H1 (cell line): ENCODE results near the gene GRIP2. TPM values are rescaled to one million over a fixed set of nuclear protein-coding genes. Genes with fewer than 3 reads are reported as not detected.

Experiments used
- CTCF ChIA-PET: fragments of 300-600 bp; sonication (Branson Sonifier 250); formaldehyde crosslinking; loops from one replicate; lab custom pipeline; 2021; ENCODE audit not compliant: partially characterized antibody; lab: Charles Lee
- POLR2A ChIA-PET: fragments of 300-600 bp; sonication (Branson Sonifier 250); formaldehyde crosslinking; loops from one replicate; lab custom pipeline; 2021; ENCODE audit warnings: inconsistent platforms; ENCODE audit not compliant: partially characterized antibody; lab: Charles Lee
- DNase-seq, 2 experiments: peaks; one replicate each; pipeline versions ENCODE4 v3.0.0 to v3.0.0-alpha.2; 2010 to 2022; ENCODE audit warnings: low spot score in 2 of 2, low read depth in 1 of 2, mixed read lengths in 1 of 2
- FAIRE-seq: peaks from 2 replicates; lab custom pipeline; 2011; peaks lifted over from hg19 to GRCh38; lab: Jason Lieb, UNC
- H2AFZ ChIP-seq: 2 replicates; pipeline ENCODE4 v1.8.1; 2012; ENCODE audit warnings: low read length, inconsistent platforms
- H2AK5ac ChIP-seq: 2 replicates; pipeline ENCODE4 v1.6.1; 2013; ENCODE audit warnings: low read depth, low read length
- H2BK120ac ChIP-seq: replicated peaks from 2 replicates; pipeline ENCODE3; 2013; ENCODE audit warnings: low read depth, low read length, inconsistent platforms
- H2BK12ac ChIP-seq: 2 replicates; pipeline ENCODE4 v1.6.1; 2013; ENCODE audit warnings: low read depth, low read length
- H2BK15ac ChIP-seq: 2 replicates; pipeline ENCODE4 v1.6.1; 2013; ENCODE audit warnings: low read length
- H2BK20ac ChIP-seq: 2 replicates; pipeline ENCODE4 v1.6.1; 2013; ENCODE audit warnings: low read length
- H2BK5ac ChIP-seq: 2 replicates; pipeline ENCODE4 v1.6.1; 2013; ENCODE audit warnings: low read depth, low read length
- H3K14ac ChIP-seq: 2 replicates; pipeline ENCODE4 v1.6.1; 2013; ENCODE audit warnings: inconsistent platforms; ENCODE audit not compliant: insufficient read length
- H3K18ac ChIP-seq: 2 replicates; pipeline ENCODE4 v1.6.1; 2013; ENCODE audit warnings: low read length; ENCODE audit errors: extremely low read depth
- H3K23ac ChIP-seq: 2 replicates; pipeline ENCODE4 v1.6.1; 2013; ENCODE audit warnings: inconsistent platforms; ENCODE audit not compliant: insufficient read length
- H3K23me2 ChIP-seq: 2 replicates; pipeline ENCODE4 v1.6.1; 2013; ENCODE audit warnings: low read depth, low read length
- H3K27ac ChIP-seq: 2 replicates; pipeline ENCODE4 v1.6.1; 2011; ENCODE audit warnings: low read depth, low read length, inconsistent platforms
- H3K27me3 ChIP-seq, 4 experiments: replicated peaks in 1 of 4; 1 replicate in 1 of 4; 2 replicates in 3 of 4; pipeline versions ENCODE4 v1.6.1 to v1.8.1; 2011 to 2013; ENCODE audit warnings: low read length in 3 of 4, mild to moderate bottlenecking in 3 of 4, inconsistent platforms in 2 of 4, mixed read lengths in 2 of 4, moderate library complexity in 1 of 4; ENCODE audit not compliant: control insufficient read depth in 3 of 4, insufficient read depth in 3 of 4; ENCODE audit errors: extremely low read depth in 1 of 4
- H3K36me3 ChIP-seq, 4 experiments: 2 replicates each; pipeline versions ENCODE4 v1.6.1 to v1.8.1; 2011 to 2013; ENCODE audit warnings: mild to moderate bottlenecking in 4 of 4, low read length in 3 of 4, moderate library complexity in 2 of 4, control low read depth in 1 of 4, inconsistent platforms in 1 of 4; ENCODE audit not compliant: insufficient read depth in 4 of 4, control insufficient read depth in 2 of 4
- H3K4ac ChIP-seq: replicated peaks from 2 replicates; pipeline ENCODE3; 2013; ENCODE audit warnings: low read length, low read depth, mixed read lengths, inconsistent platforms; ENCODE audit not compliant: insufficient read length
- H3K4me1 ChIP-seq, 4 experiments: replicated peaks in 1 of 4; 1 replicate in 1 of 4; 2 replicates in 3 of 4; pipeline versions ENCODE4 v1.6.1 to v1.8.1; 2011 to 2013; ENCODE audit warnings: low read length in 3 of 4, inconsistent platforms in 2 of 4, mixed read lengths in 1 of 4; ENCODE audit not compliant: insufficient read depth in 4 of 4, control insufficient read depth in 3 of 4
- H3K4me2 ChIP-seq, 2 experiments: 2 replicates each; pipeline versions ENCODE4 v1.6.1 to v1.8.1; 2011 to 2013; ENCODE audit warnings: low read depth in 2 of 2, low read length in 2 of 2, control low read depth in 1 of 2, inconsistent platforms in 1 of 2, mild to moderate bottlenecking in 1 of 2; ENCODE audit not compliant: insufficient read depth in 1 of 2
- H3K4me3 ChIP-seq, 4 experiments: fragments of 200-600, 300-600 bp in 1 of 4; sonication (generic), shearing (Covaris generic), sonication (Bioruptor Twin) in 1 of 4; 2 replicates each; pipeline versions ENCODE4 v1.5.1 to v1.8.1; 2011 to 2016; ENCODE audit warnings: low read length in 4 of 4, low read depth in 3 of 4, control low read depth in 2 of 4, inconsistent platforms in 2 of 4, mild to moderate bottlenecking in 2 of 4, mixed read lengths in 1 of 4, moderate library complexity in 1 of 4; ENCODE audit not compliant: insufficient read depth in 2 of 4; ENCODE audit errors: extremely low read depth in 1 of 4
- H3K56ac ChIP-seq: replicated peaks from 2 replicates; pipeline ENCODE3; 2013; ENCODE audit warnings: low read depth, mild to moderate bottlenecking, mixed read lengths, low read length, inconsistent platforms; ENCODE audit not compliant: insufficient read length
- H3K79me1 ChIP-seq: 2 replicates; pipeline ENCODE4 v1.6.1; 2013; ENCODE audit warnings: low read depth, low read length, control low read depth
- H3K79me2 ChIP-seq, 2 experiments: 2 replicates each; pipeline versions ENCODE4 v1.6.1 to v1.8.1; 2012 to 2013; ENCODE audit warnings: low read length in 2 of 2, mild to moderate bottlenecking in 2 of 2, inconsistent platforms in 1 of 2; ENCODE audit not compliant: insufficient read depth in 2 of 2, control insufficient read depth in 1 of 2
- H3K9ac ChIP-seq, 4 experiments: replicated peaks in 1 of 4; 1 replicate in 1 of 4; 2 replicates in 3 of 4; pipeline versions ENCODE4 v1.6.1 to v1.8.1; 2011 to 2013; ENCODE audit warnings: low read depth in 3 of 4, low read length in 3 of 4, control low read depth in 2 of 4, mild to moderate bottlenecking in 2 of 4, moderate library complexity in 2 of 4, inconsistent platforms in 1 of 4; ENCODE audit errors: extremely low read depth in 1 of 4
- H3K9me3 ChIP-seq, 2 experiments: 2 replicates each; pipeline versions ENCODE4 v1.6.1 to v1.8.1; 2012 to 2013; ENCODE audit warnings: mild to moderate bottlenecking in 2 of 2, moderate library complexity in 2 of 2, control low read depth in 1 of 2, inconsistent platforms in 1 of 2, low read depth in 1 of 2, low read length in 1 of 2, mixed read lengths in 1 of 2; ENCODE audit not compliant: insufficient read depth in 2 of 2
- H4K20me1 ChIP-seq, 2 experiments: replicated peaks in 1 of 2; 2 replicates each; pipeline versions ENCODE3 to v1.8.1; 2011 to 2013; ENCODE audit warnings: inconsistent platforms in 2 of 2, low read length in 2 of 2, mild to moderate bottlenecking in 1 of 2; ENCODE audit not compliant: insufficient read depth in 2 of 2, control insufficient read depth in 1 of 2
- H4K5ac ChIP-seq: 2 replicates; pipeline ENCODE4 v1.6.1; 2013; ENCODE audit warnings: low read length, low read depth, mixed read lengths, inconsistent platforms; ENCODE audit not compliant: insufficient read length
- H4K8ac ChIP-seq: 2 replicates; pipeline ENCODE4 v1.8.0; 2013; ENCODE audit warnings: mild to moderate bottlenecking, moderate library complexity, low read length, inconsistent platforms; ENCODE audit not compliant: insufficient read depth; ENCODE audit errors: extremely low read depth
- H4K91ac ChIP-seq: replicated peaks from 2 replicates; pipeline ENCODE3; 2013; ENCODE audit warnings: low read length, mixed read lengths, inconsistent platforms; ENCODE audit not compliant: insufficient read length
- GABPA ChIP-seq: IDR thresholded peaks from 2 replicates; pipeline ENCODE4 v1.6.1; 2011; ENCODE audit warnings: mild to moderate bottlenecking, low read length, moderate library complexity, borderline replicate concordance; ENCODE audit not compliant: insufficient read depth
- PHF8 ChIP-seq: fragments of 200-600 bp; sonication (generic); conservative IDR thresholded peaks from 2 replicates; pipeline ENCODE4 v1.7.1; 2012; ENCODE audit warnings: low read depth, mild to moderate bottlenecking, inconsistent platforms, low read length, moderate library complexity
- WGBS, 2 experiments: shearing (Covaris generic) in 1 of 2; methylation state at CpG; one replicate each; pipeline versions ENCODE4 v1.1.6 to v1.1.7; 2013 to 2015; ENCODE audit warnings: low lambda C conversion rate in 2 of 2, mixed read lengths in 2 of 2, inconsistent platforms in 1 of 2, low coverage in 1 of 2, missing lambda C conversion rate in 1 of 2; ENCODE audit not compliant: insufficient replicate concordance in 2 of 2, insufficient coverage in 1 of 2, insufficient read length in 1 of 2; ENCODE audit errors: extremely low coverage in 1 of 2, missing lambda C conversion rate in 1 of 2; 5-methylcytosine and 5-hydroxymethylcytosine counted together
- polyA plus RNA-seq, 7 experiments: library from polyadenylated mRNA; depleted of rRNA in 3 of 7; stranded (reverse) in 5 of 7; unstranded in 2 of 7; fragments of >200 nt in 5 of 7; fragments of 200-250 nt in 2 of 7; gene quantifications; 1 replicate in 5 of 7; 2 replicates in 1 of 7; 4 replicates in 1 of 7; pipeline versions ENCODE4 v1.2.1 to v1.2.3, GENCODE V29; 2011 to 2013; ENCODE audit warnings: missing spikeins in 2 of 7, mixed read lengths in 2 of 7
- total RNA-seq: library from RNA; stranded (reverse); fragmentation: NEBNext Ultra II Directional; extraction: Animal tissue kit (Norgen Biotek cat#: 25700); gene quantifications from 2 replicates; pipeline ENCODE4 v1.2.1, GENCODE V29; 2021

GRIP2 gene
- total and polyA plus RNA-seq, 2 of the 8 experiments (the other 6 are each of a cell fraction or from before 2014, with no cell fraction given): 2.5 to 6.4 TPM

DNA sequence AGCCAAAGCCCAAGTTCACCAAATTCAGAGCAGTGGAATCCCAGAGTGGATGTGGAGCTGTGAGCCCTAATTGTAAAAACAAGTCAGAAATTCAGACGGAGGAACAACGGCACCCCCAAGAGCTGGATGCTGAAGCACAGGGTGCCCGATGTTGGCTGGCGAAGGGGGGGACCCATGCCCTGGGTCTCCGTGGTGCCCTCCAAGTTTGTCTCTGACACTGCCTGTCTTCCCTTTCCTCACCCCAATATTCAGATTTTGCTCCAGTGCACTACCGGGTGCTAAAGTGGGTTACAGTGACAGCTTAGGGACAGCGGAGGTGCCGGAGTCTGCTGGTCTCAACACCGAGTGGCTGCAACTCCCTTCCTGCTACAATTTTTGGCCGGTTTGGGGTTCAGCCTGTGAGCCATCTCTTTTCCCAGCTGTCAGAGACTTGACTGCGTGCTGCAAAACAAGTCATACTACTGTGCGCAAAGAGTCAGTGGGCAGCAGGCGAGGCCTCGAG lies 6.6 kb downstream of the GRIP2 start:
- Histone ChIP-seq H3K4ac (no peak overlapping the region), H2BK20ac (peak overlapping the region; percentile 29; the same call in 1 of the 2 replicates), H3K56ac (no peak overlapping the region), H3K4me1 (peaks cover 8 to 42% (median 31%) of the 10 kb centered on the region in 4 experiments), H3K23ac (no peak overlapping the region), H2BK15ac (peak overlapping the region; percentile 50; the same call in 1 of the 2 replicates), H4K5ac (no peak overlapping the region), H3K18ac (peak overlapping the region; percentile 44), H3K23me2 (0 out of 2 replicates have a peak, but pooled peaks cover 2% of the 10 kb centered on the region), H3K79me1 (no peaks in the 10 kb centered on the region; the same call in 1 of the 2 replicates), H2AFZ (no peak overlapping the region), H2BK120ac (no peak overlapping the region), H2BK12ac (peak overlapping the region; percentile 62; the same call in 1 of the 2 replicates), H2AK5ac (peak overlapping the region; percentile 18; the same call in 1 of the 2 replicates), H3K4me2 (no peak overlapping the region; a peak in 1 of 4 replicates), H2BK5ac (peak overlapping the region; percentile 73; the same call in 1 of the 2 replicates), H3K36me3 (no peaks in the 10 kb centered on the region; a peak in 1 of 8 replicates), H3K9me3 (no peaks in the 10 kb centered on the region), H3K14ac (no peak overlapping the region), H3K9ac (no peak overlapping the region)
- FAIRE-seq (no peak), DNase-seq (no peak)
- 76% methylated on average over 14 of the region's 14 CpGs; no CpG with 5 or more reads in 1 of the 2 experiments for WGBS, 2 experiments
- CTCF ChIA-PET: interaction anchor here (0.6 to 12.2 kb wide), 9 partner anchors 14 to 1115 kb away, joined by 3 to 171 read pairs (median 3); no protein-coding TSS in a partner anchor
- no peak for TF ChIP-seq GABPA
- no peak for TF ChIP-seq PHF8
- TF ChIP-seq, all 59 proteins: peak for 0
- Histone ChIP-seq H3K79me2 (no peaks in the 10 kb centered on the region), H3K4me3 (no peak overlapping the region), H4K20me1 (no peaks in the 10 kb centered on the region), H3K27ac (no peak overlapping the region), H4K91ac (peak overlapping the region; percentile 17), H4K8ac (no peak overlapping the region), H3K27me3 (no peaks in the 10 kb centered on the region)
- POLR2A ChIA-PET: interaction anchor here (0.8 to 2.0 kb wide), 2 partner anchors 12 to 354 kb away, joined by 3 to 10 read pairs; no protein-coding TSS in a partner anchor
